ENCODE measurements around the gene AKNA. TPM values are rescaled to one million over a fixed set of nuclear protein-coding genes. Genes with fewer than 3 reads are reported as not detected.

Gene AKNA
- total RNA-seq, 4 donors from 2014 or later = 12.5 to 18.5 (median 17.3) TPM

- Histone ChIP-seq H3K27me3 (no peaks in the 10 kb centered on the region), H3K27ac (replicated peaks in 1 of 4) (no peak overlapping the region), H3K4me1 (peaks cover 0 to 8% (median 7%) of the 10 kb centered on the region in 4 donors), H3K36me3 (peaks cover 0 to 7% (median 2%) of the 10 kb centered on the region in 4 donors), H3K9me3 (peaks cover 0 to 4% (median 0%) of the 10 kb centered on the region in 4 donors), H3K4me3 (no peak overlapping the region)
- no peak for DNase-seq (ENCODE audit: extremely low spot score)
- intact Hi-C loops (cut with DNase I) = no loop called here
- TF ChIP-seq EP300 (IDR thresholded peaks at IDR 0.05) (no peak), CTCF (IDR thresholded peaks at IDR 0.05) (no peak), POLR2AphosphoS5 (IDR thresholded peaks at IDR 0.05) (no peak), POLR2A (IDR thresholded peaks at IDR 0.05; ENCODE audit: low read depth) (no peak)
- WGBS = 95% methylated on average over 29 of the region's 31 CpGs
Measured at GRCh38 chr9:114300846-114301797, 86.7 kb downstream of the AKNA start.

GRCh38 chr9:114300153-114300845 is 87.5 kb downstream of the AKNA start:
- intact Hi-C loops (cut with DNase I) = no loop called here
- Histone ChIP-seq H3K27ac (replicated peaks in 1 of 4) (no peak overlapping the region), H3K9me3 (peaks cover 0 to 11% (median 0%) of the 10 kb centered on the region in 4 donors), H3K4me3 (no peak overlapping the region), H3K4me1 (peaks cover 0 to under 1% (median under 1%) of the 10 kb centered on the region in 4 donors), H3K27me3 (no peaks in the 10 kb centered on the region), H3K36me3 (peaks cover 0 to 7% (median 3%) of the 10 kb centered on the region in 4 donors)
- 100% methylated on average over 4 of the region's 4 CpGs for WGBS
- no peak for DNase-seq (ENCODE audit: extremely low spot score)
- TF ChIP-seq CTCF (IDR thresholded peaks at IDR 0.05) (no peak), POLR2AphosphoS5 (IDR thresholded peaks at IDR 0.05) (no peak), EP300 (IDR thresholded peaks at IDR 0.05) (no peak), POLR2A (IDR thresholded peaks at IDR 0.05; ENCODE audit: low read depth) (no peak)

GRCh38 chr9:114299286-114300152 is 88.3 kb downstream of the AKNA start:
- no peak overlapping the region for H3K4me3 ChIP-seq
- TF ChIP-seq CTCF (IDR thresholded peaks at IDR 0.05) = no peak
- TF ChIP-seq POLR2A (IDR thresholded peaks at IDR 0.05; ENCODE audit: low read depth) = no peak
- no peak for TF ChIP-seq POLR2AphosphoS5 (IDR thresholded peaks at IDR 0.05)
- TF ChIP-seq EP300 (IDR thresholded peaks at IDR 0.05) = no peak
- H3K36me3 ChIP-seq = peaks cover 0 to 7% (median 3%) of the 10 kb centered on the region in 4 donors
- H3K27me3 ChIP-seq = no peaks in the 10 kb centered on the region
- 84% methylated on average over 11 of the region's 15 CpGs for WGBS
- no peak for DNase-seq (ENCODE audit: extremely low spot score)
- intact Hi-C loops (cut with DNase I) = no loop called here
- H3K27ac ChIP-seq (replicated peaks in 1 of 4) = no peak overlapping the region
- H3K9me3 ChIP-seq = peaks cover 0 to 17% (median 2%) of the 10 kb centered on the region in 4 donors
- no peaks in the 10 kb centered on the region for H3K4me1 ChIP-seq

GRCh38 chr9:114296338-114296737 is 91.4 kb downstream of the AKNA start:
- WGBS = 100% methylated on average over 1 of the region's 1 CpG
- intact Hi-C loops (cut with DNase I) = no loop called here
- H3K9me3 ChIP-seq = peaks cover 0 to 19% (median 2%) of the 10 kb centered on the region in 4 donors
- DNase-seq (ENCODE audit: extremely low spot score) = no peak
- TF ChIP-seq EP300 (IDR thresholded peaks at IDR 0.05) (no peak), CTCF (IDR thresholded peaks at IDR 0.05) (no peak), POLR2A (IDR thresholded peaks at IDR 0.05; ENCODE audit: low read depth) (no peak), POLR2AphosphoS5 (IDR thresholded peaks at IDR 0.05) (no peak)
- H3K4me1 ChIP-seq = no peaks in the 10 kb centered on the region
- H3K27ac ChIP-seq (replicated peaks in 1 of 4) = no peak overlapping the region
- H3K36me3 ChIP-seq = peaks cover 0 to 15% (median 7%) of the 10 kb centered on the region in 4 donors
- peaks cover 0 to 6% (median 0%) of the 10 kb centered on the region in 4 donors for H3K27me3 ChIP-seq
- H3K4me3 ChIP-seq = no peak overlapping the region
